ENCODE measurements around the gene NDRG3. TPM values are rescaled to one million over a fixed set of nuclear protein-coding genes. Genes with fewer than 3 reads are reported as not detected.

The NDRG3 gene
- total and polyA plus RNA-seq, 2 donors (not counting 3 experiments of a cell fraction or from before 2014, with no cell fraction given): 25.7 to 27.7 TPM

GRCh38 chr20:36614781-36615557, 130.9 kb downstream of the NDRG3 start:
- H3K27ac ChIP-seq (ENCODE audit: insufficient read depth, low read depth, low read length): no peak overlapping the region
- TF ChIP-seq CTCF (IDR thresholded peaks at IDR 0.05; ENCODE audit: extremely low read depth in 1 of 2, insufficient read depth in 1 of 2, low read depth in 1 of 2, low read length in 2 of 2) (no peak), EZH2 (IDR thresholded peaks at IDR 0.05; ENCODE audit: borderline replicate concordance, low read depth, low read length, severe bottlenecking) (no peak), MYC (IDR thresholded peaks at IDR 0.05; ENCODE audit: low read depth, low read length) (no peak), POLR2AphosphoS5 (IDR thresholded peaks at IDR 0.05; ENCODE audit: insufficient read depth, low read depth, low read length) (no peak), FOS (IDR thresholded peaks at IDR 0.05; ENCODE audit: borderline replicate concordance, insufficient read depth, low read length) (no peak), JUN (IDR thresholded peaks at IDR 0.05; ENCODE audit: borderline replicate concordance, insufficient read depth, insufficient read length, low read depth) (no peak), POLR2A (IDR thresholded peaks at IDR 0.05; ENCODE audit: low read depth, low read length) (no peak)
- TF ChIP-seq, protein P1, sequence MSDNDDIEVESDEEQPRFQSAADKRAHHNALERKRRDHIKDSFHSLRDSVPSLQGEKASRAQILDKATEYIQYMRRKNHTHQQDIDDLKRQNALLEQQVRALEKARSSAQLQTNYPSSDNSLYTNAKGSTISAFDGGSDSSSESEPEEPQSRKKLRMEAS (IDR thresholded peaks at IDR 0.05; ENCODE audit: insufficient read depth, insufficient read length): no peak
- H3K27me3 ChIP-seq (ENCODE audit: control insufficient read depth in 2 of 2, insufficient read depth in 2 of 2, low read length in 2 of 2): no peaks in the 10 kb centered on the region
- no peak for DNase-seq (ENCODE audit: low read depth, low spot score)
- FAIRE-seq: no peak
- no peaks in the 10 kb centered on the region for H3K9me1 ChIP-seq (replicated peaks; ENCODE audit: control insufficient read depth, extremely low read depth, insufficient read depth, low read length)
- ChIA-PET CTCF (interaction anchor here (0.8 to 4.6 kb wide), 6 partner anchors 9 to 304 kb away, joined by 3 to 30 read pairs (median 4); partner anchors contain the start of gene RAB5IF), POLR2A (no interaction called here)
- H3K4me2 ChIP-seq (ENCODE audit: insufficient read depth, low read length): no peak overlapping the region
- H4K20me1 ChIP-seq (replicated peaks; ENCODE audit: control insufficient read depth, extremely low read depth, insufficient read depth, low read length): no peaks in the 10 kb centered on the region
- dilution Hi-C loops (cut with MboI; ENCODE audit: extremely low pct_ligation_motif_present, low sequenced_read_pairs) (no loop called here), intact Hi-C loops (cut with micrococcal nuclease) (no loop called here)
- no peaks in the 10 kb centered on the region for H3K9me3 ChIP-seq (replicated peaks; ENCODE audit: control insufficient read depth, insufficient read depth, low read length)
- no peak overlapping the region for H3K4me3 ChIP-seq (replicated peaks in 1 of 3; ENCODE audit: insufficient read depth in 1 of 3, low read depth in 1 of 3, low read length in 3 of 3)
- H3K4me1 ChIP-seq (ENCODE audit: control insufficient read depth, extremely low read depth, insufficient read depth, low read length): no peaks in the 10 kb centered on the region
- H3K9ac ChIP-seq (replicated peaks; ENCODE audit: extremely low read depth, insufficient read depth, low read length): no peak overlapping the region
- BruUV-seq (replicated peaks): no TSS peak
- H3K36me3 ChIP-seq (ENCODE audit: control insufficient read depth in 2 of 2, extremely low read depth in 1 of 2, insufficient read depth in 2 of 2, low read length in 2 of 2): peaks cover 5 to 28% of the 10 kb centered on the region in 2 experiments
- no peaks in the 10 kb centered on the region for H3K79me2 ChIP-seq (ENCODE audit: control insufficient read depth, insufficient read depth, low read length)
- no peak overlapping the region for H2AFZ ChIP-seq (ENCODE audit: low read depth, low read length)
